ENCODE measurements around the gene RAB3D.
"Not testable (repeated sequence)": the region's sequence is repeated elsewhere in the genome, so short reads cannot be mapped to it uniquely, and the experiment has no call there.

The RAB3D gene

DNA sequence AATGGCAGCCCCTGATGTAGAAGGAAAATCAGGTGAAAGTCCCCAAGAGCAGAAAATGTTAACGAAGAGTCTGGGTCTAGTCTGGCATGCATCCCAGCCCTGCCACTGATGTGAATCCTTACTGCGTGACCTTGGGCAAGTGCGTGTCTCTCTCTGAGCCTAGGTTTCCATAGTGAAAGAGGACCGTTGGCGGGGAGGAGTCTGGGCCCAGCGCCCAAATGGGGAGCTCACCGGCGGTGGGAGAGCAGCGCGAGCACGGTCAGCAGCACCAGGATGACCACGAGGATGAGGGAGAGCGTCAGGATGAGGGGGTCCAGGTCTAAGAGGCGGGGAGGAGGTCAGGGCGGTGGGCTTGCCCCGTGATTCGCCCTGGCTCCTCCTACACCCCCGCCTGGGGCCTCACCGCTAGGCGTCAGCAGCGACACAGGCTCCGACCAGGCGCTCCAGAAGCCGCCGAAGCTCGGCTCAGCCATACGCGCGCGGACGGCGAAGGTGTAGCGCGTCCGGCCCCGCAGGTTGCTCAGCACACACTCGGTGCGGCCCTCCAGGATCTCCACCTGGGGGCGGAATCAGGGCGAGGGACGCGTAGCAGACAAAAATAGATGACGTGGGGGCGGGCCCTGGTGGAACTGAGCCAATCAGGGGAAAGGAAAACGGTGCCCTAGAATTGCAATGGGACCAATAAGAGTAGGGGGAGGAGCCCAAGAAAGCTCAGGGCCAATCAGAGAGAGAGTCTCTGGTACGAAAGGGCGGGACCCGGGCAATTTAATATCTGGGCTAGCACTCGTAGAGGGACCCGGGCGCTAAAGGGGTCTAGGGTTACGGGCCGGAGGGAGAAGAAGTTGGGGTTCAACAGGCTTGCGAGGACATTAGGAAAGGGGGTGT, 41.4 kb upstream of the RAB3D start:
- peak overlapping the region; percentile 67 for H3K4me3 ChIP-seq (ENCODE audit: low read depth, low read length)
- TF ChIP-seq, protein P1, sequence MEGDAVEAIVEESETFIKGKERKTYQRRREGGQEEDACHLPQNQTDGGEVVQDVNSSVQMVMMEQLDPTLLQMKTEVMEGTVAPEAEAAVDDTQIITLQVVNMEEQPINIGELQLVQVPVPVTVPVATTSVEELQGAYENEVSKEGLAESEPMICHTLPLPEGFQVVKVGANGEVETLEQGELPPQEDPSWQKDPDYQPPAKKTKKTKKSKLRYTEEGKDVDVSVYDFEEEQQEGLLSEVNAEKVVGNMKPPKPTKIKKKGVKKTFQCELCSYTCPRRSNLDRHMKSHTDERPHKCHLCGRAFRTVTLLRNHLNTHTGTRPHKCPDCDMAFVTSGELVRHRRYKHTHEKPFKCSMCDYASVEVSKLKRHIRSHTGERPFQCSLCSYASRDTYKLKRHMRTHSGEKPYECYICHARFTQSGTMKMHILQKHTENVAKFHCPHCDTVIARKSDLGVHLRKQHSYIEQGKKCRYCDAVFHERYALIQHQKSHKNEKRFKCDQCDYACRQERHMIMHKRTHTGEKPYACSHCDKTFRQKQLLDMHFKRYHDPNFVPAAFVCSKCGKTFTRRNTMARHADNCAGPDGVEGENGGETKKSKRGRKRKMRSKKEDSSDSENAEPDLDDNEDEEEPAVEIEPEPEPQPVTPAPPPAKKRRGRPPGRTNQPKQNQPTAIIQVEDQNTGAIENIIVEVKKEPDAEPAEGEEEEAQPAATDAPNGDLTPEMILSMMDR (IDR thresholded peaks at IDR 0.05; ENCODE audit: low read depth, low read length): peak; percentile 44
- TF ChIP-seq, protein P2, sequence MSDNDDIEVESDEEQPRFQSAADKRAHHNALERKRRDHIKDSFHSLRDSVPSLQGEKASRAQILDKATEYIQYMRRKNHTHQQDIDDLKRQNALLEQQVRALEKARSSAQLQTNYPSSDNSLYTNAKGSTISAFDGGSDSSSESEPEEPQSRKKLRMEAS (IDR thresholded peaks at IDR 0.05; ENCODE audit: low read depth, low read length): peak; percentile 30
- TF ChIP-seq MYC (IDR thresholded peaks at IDR 0.05; ENCODE audit: low read depth, low read length): no peak; the same call in 1 of the 2 replicates
- peak; percentile 40 for TF ChIP-seq POLR2A (IDR thresholded peaks at IDR 0.05; ENCODE audit: extremely low read depth, insufficient read length)
- peak; percentile 97 for DNase-seq (ENCODE audit: low read depth)

DNA sequence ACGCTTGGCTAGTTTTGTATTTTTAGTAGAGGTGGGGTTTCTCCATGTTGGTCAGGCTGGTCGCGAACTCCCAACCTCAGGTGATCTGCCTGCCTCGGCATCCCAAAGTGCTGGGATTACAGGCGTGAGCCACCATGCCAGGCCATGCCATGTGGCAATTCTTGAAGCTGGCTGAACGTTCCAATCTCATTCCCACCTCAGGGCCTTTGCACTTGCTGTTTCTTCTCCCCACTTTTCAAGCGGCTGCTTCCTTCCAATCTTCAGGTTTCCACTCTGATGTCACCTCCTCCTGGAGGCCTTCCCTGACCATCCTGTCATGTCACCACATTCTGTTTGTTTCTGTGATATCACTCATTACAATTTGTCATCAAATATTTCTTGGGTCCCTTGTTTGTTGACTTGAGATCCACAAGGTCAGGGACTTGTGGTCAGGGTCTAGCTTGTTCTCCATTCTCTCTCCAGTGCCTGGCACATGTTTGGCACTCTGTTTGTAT, 40.4 kb upstream of the RAB3D start:
- DNase-seq (ENCODE audit: low read depth): no peak
- H3K4me3 ChIP-seq (ENCODE audit: low read depth, low read length): peak overlapping the region; percentile 67
- TF ChIP-seq, protein P2 (IDR thresholded peaks at IDR 0.05; ENCODE audit: low read depth, low read length): no peak
- no peak for TF ChIP-seq POLR2A (IDR thresholded peaks at IDR 0.05; ENCODE audit: extremely low read depth, insufficient read length)
- TF ChIP-seq MYC (IDR thresholded peaks at IDR 0.05; ENCODE audit: low read depth, low read length): no peak
- TF ChIP-seq, protein P1 (IDR thresholded peaks at IDR 0.05; ENCODE audit: low read depth, low read length): no peak

DNA sequence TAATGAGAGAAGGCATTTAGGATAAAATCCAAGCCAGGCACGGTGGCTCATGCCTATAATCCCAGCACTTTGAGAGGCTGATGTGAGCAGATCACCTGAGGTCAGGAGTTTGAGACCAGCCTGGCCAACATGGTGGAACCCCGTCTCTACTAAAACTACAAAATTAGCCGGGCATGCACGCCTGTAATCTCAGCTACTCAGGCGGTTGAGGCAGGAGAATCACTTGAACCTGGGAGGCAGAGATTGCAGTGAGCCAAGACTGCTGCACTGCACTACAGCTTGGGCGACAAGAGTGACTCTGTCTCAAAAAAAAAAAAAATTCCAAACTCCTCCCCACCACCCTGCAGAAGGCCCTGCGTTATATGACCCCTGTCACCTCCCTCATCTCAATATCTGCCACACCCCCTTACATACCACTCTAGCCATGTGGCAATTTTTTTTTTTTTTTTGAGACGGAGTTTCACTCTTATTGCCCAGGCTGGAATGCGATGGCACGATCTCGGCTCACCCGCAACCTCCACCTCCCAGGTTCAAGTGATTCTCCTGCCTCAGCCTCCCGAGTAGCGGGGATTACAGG, 39.9 kb upstream of the RAB3D start:
- DNase-seq (ENCODE audit: low read depth); H3K4me3 ChIP-seq (ENCODE audit: low read depth, low read length): not testable (repeated sequence)

DNA sequence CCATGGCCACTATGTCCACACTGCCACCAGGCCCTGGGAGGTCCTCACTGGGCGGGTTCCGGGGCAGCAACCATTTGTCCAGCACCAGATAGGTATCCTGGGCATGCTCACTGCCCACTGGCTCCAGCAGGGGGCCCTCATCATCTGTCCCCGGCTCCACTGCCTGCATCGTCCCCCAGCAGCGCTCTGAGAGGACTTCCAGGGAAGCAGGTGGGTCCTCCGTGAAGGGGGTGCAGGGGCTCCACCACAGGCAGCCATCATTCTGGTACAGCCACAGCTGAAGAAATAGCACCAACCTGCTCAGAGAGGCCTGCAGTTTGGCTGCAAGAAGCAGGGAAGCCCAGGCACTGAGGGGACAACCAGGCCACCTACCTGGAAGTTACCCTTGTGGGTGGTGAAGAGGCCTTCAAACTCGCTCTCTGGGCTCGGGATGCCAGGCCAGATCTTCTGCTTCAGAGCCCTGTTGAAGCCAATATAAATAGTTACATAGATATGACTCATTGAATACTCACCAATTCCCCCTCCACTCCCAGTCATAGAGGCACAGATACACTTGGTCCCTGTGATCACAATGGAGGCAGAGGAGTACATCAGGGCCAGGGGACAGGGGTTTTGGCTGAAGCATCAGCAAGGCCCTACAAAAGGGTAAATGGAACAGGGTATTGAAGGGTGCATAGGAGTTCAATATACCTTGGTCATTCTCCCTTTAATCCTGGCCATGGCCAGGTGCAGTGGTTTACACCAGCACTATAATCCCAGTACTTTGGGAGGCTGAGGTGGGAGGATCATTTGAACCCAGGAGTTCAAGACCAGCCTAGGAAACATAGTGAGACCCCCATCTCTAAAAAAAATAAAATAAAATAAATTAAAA, 39.1 kb upstream of the RAB3D start:
- TF ChIP-seq, protein P1 (IDR thresholded peaks at IDR 0.05; ENCODE audit: low read depth, low read length): peak; percentile 71
- TF ChIP-seq MYC (IDR thresholded peaks at IDR 0.05; ENCODE audit: low read depth, low read length): no peak
- H3K4me3 ChIP-seq (ENCODE audit: low read depth, low read length): no peak overlapping the region
- peak; percentile 61 for DNase-seq (ENCODE audit: low read depth)

DNA sequence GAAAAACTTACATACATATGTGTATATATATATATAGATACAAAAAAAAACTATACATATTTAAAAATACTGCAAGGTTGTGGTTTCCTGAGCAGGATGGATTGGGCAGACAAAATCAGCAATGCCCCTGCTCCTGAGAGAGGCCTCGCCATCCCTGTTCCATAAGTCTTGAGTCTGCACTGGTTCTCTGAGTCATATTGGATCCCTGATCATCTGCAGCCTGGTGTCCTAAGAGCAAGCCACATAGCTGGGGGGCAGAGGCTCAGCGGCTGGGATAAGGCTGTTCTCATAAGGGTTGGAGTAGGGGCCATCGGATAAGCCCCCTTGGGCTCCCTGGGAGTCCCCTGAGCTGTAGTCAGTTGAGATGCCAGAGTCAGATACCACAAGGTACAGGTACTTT, 38.3 kb upstream of the RAB3D start:
- TF ChIP-seq, protein P1 (IDR thresholded peaks at IDR 0.05; ENCODE audit: low read depth, low read length): no peak
- peak overlapping the region; percentile 4 for H3K4me3 ChIP-seq (ENCODE audit: low read depth, low read length)

DNA sequence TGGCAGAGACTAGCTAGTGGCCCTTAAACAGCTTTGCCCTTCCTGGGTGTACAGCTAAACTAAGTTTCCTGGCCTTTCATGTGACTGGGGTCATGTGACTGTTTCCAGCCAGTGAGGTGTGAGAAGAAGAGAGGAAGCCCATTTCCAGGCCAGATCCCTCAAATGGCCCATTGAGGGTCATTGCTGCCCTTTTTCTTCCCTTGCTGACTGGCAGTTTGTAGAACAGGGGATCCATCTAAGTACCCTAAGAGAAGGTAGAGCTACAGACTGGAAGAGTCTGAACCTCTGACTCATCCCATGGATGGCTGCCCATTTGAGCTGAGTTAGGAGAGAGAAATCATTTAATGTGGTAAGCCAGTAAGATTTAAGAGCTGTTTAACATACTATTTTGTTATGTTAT, 37.8 kb upstream of the RAB3D start:
- peak overlapping the region; percentile 4 for H3K4me3 ChIP-seq (ENCODE audit: low read depth, low read length)
- DNase-seq (ENCODE audit: low read depth): peak; percentile 60
- TF ChIP-seq, protein P2 (IDR thresholded peaks at IDR 0.05; ENCODE audit: low read depth, low read length): peak; percentile 87
- TF ChIP-seq, protein P1 (IDR thresholded peaks at IDR 0.05; ENCODE audit: low read depth, low read length): no peak

More for the DNA sequence above, 38.3 kb upstream of the RAB3D start:
- DNase-seq (ENCODE audit: low read depth): no peak

Data from NB4 (cell line).